Loucy (cell line): ENCODE measurements around the gene ABHD5.

ENCODE experiments used
- H2AFZ ChIP-seq: fragments of 200-600 bp; sonication (generic); 2 replicates; pipeline ENCODE4 v1.6.0; 2016; ENCODE audit warnings: antibody characterized with exemption, mild to moderate bottlenecking, low read length, moderate library complexity
- H3F3A ChIP-seq: fragments of 200-600 bp; 2 replicates; pipeline ENCODE4 v1.6.0; 2016; ENCODE audit warnings: antibody characterized with exemption, low read depth, mild to moderate bottlenecking
- H3K27me3 ChIP-seq: fragments of 200-600 bp; sonication (generic); 2 replicates; pipeline ENCODE4 v1.6.1; 2014; ENCODE audit warnings: low read length, mild to moderate bottlenecking; ENCODE audit not compliant: insufficient read depth, poor library complexity, severe bottlenecking
- H3K36me3 ChIP-seq: fragments of 200-600 bp; sonication (generic); 2 replicates; pipeline ENCODE4 v1.6.1; 2016; ENCODE audit warnings: low read length; ENCODE audit not compliant: insufficient read depth
- H3K4me1 ChIP-seq: fragments of 200-600 bp; sonication (generic); 2 replicates; pipeline ENCODE4 v1.5.1; 2014; ENCODE audit warnings: low read length, mild to moderate bottlenecking; ENCODE audit not compliant: insufficient read depth, poor library complexity, severe bottlenecking
- H3K4me2 ChIP-seq: fragments of 200-600 bp; sonication (generic); 2 replicates; pipeline ENCODE4 v1.6.0; 2014; ENCODE audit warnings: antibody characterized with exemption, low read length, low read depth, mild to moderate bottlenecking; ENCODE audit not compliant: poor library complexity, severe bottlenecking
- H3K4me3 ChIP-seq: fragments of 200-600 bp; sonication (generic); 2 replicates; pipeline ENCODE4 v1.5.1; 2014; ENCODE audit warnings: low read length, mild to moderate bottlenecking, mixed read lengths; ENCODE audit not compliant: poor library complexity, severe bottlenecking
- H3K79me2 ChIP-seq: fragments of 200-600 bp; sonication (generic); 2 replicates; pipeline ENCODE4 v1.6.1; 2014; ENCODE audit warnings: low read length; ENCODE audit not compliant: insufficient read depth
- H3K9ac ChIP-seq: fragments of 200-600 bp; sonication (generic); 2 replicates; pipeline ENCODE4 v1.6.0; 2014; ENCODE audit warnings: mild to moderate bottlenecking, low read depth, low read length, moderate library complexity; ENCODE audit not compliant: poor library complexity, severe bottlenecking
- H3K9me2 ChIP-seq: fragments of 200-600 bp; sonication (generic); replicated peaks from 2 replicates; pipeline ENCODE4 v1.6.1; 2016; ENCODE audit warnings: low read depth, low read length, mixed read lengths
- H3K9me3 ChIP-seq: fragments of 200-600 bp; sonication (generic); 2 replicates; pipeline ENCODE4 v1.6.1; 2014; ENCODE audit warnings: mild to moderate bottlenecking, antibody characterized with exemption, low read length, low read depth; ENCODE audit not compliant: insufficient read depth
- H4K20me1 ChIP-seq: fragments of 200-600 bp; sonication (generic); 2 replicates; pipeline ENCODE4 v1.6.0; 2014; ENCODE audit warnings: antibody characterized with exemption, low read length, mild to moderate bottlenecking; ENCODE audit not compliant: insufficient read depth, poor library complexity, severe bottlenecking
- EZH2phosphoT487 ChIP-seq: fragments of 200-600 bp; IDR thresholded peaks from 2 replicates; pipeline ENCODE4 v1.6.1; 2018; ENCODE audit warnings: antibody characterized with exemption, mild to moderate bottlenecking, moderate library complexity, borderline replicate concordance
- TF ChIP-seq, protein P1 (sequence below): fragments of 200-600 bp; sonication (generic); conservative IDR thresholded peaks from 2 replicates; pipeline ENCODE4 v1.5.1; 2014; ENCODE audit warnings: mild to moderate bottlenecking, antibody characterized with exemption, low read length

Gene ABHD5

DNA sequence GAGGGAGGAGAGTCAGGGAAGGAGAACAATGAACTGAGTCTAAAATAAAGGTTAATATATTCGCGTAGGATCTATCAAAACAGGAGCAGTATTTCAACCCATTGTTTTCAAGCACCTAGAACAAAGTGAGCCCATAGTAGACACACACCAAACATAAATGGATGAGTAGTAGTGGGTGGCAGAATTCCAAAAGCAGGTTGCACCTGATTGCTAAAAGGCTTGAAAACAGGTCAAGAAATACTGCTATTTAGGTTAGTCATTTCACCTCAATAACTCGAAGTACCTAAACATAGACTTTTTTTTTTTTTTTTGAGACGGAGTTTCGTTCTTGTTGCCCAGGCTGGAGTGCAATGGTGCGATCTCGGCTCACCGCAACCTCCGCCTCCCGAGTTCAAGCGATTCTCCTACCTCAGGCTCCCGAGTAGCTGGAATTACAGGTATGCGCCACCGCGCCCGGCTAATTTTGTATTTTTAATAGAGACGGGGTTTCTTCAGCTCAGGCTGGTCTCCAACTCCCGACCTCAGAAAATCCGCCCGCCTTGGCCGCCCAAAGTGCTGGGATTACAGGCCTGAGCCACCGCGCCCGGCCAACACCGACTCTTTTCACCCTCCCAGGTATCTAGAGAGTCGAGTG is 855 bp upstream of the ABHD5 start:
- Histone ChIP-seq H3K9me2 (no peaks in the 10 kb centered on the region), H3K27me3 (no peaks in the 10 kb centered on the region), H3F3A (no peaks in the 10 kb centered on the region; the same call in 1 of the 2 replicates), H3K4me2 (peak overlapping the region; percentile 80), H3K4me1 (peaks cover 36% of the 10 kb centered on the region), H3K36me3 (no peaks in the 10 kb centered on the region), H2AFZ (peak overlapping the region; percentile 96), H3K4me3 (peak overlapping the region; percentile 85), H3K9ac (peak overlapping the region; percentile 74), H4K20me1 (no peaks in the 10 kb centered on the region), H3K9me3 (no peaks in the 10 kb centered on the region), H3K79me2 (peaks cover 33% of the 10 kb centered on the region)
- TF ChIP-seq EZH2phosphoT487: no peak
- TF ChIP-seq, protein P1, sequence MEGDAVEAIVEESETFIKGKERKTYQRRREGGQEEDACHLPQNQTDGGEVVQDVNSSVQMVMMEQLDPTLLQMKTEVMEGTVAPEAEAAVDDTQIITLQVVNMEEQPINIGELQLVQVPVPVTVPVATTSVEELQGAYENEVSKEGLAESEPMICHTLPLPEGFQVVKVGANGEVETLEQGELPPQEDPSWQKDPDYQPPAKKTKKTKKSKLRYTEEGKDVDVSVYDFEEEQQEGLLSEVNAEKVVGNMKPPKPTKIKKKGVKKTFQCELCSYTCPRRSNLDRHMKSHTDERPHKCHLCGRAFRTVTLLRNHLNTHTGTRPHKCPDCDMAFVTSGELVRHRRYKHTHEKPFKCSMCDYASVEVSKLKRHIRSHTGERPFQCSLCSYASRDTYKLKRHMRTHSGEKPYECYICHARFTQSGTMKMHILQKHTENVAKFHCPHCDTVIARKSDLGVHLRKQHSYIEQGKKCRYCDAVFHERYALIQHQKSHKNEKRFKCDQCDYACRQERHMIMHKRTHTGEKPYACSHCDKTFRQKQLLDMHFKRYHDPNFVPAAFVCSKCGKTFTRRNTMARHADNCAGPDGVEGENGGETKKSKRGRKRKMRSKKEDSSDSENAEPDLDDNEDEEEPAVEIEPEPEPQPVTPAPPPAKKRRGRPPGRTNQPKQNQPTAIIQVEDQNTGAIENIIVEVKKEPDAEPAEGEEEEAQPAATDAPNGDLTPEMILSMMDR: no peak

DNA sequence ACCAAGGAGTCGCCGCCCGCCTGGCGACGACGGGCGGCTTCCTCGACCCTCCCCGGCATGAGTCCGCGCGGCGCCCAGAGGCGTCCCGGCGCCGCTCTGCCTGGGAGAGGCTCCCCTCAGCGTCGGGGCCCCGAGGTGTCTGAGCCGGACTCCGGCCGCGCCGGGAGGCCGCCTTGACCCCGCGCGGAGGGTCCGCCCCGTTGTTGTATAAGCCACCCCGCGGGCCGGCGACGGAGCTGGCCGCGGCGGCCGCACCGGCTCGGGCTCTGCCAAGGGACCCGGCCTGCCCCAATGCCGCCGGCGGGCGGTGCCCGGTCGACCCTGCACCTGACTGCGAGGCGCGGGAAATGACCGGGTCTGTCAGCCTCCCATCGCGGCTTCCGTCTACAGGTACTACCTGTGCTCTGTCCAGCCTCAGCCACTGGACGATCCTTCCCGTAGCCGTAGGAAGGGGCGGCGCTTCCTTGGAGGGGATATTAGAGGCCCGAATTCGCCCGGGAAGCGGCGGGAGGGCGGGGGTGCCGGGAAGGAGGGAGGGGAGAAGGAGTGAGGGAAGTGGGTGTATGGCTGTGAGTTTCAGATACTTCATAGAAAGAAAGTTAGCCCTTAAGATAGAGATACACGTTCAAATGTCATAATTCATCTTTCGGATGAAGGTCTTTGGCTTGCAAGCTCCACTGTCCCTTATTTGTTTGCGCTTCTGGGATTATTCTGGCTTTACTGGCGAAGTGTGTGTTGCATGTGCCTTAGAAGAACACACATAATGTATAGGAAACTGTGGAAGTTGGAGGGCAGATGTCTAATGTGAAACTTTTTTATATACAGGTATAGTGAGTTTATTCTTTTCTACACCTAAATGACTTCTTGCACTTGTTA is 620 bp downstream of the ABHD5 start:
- Histone ChIP-seq H3K4me3 (peak overlapping the region; percentile 85), H2AFZ (peak overlapping the region; percentile 78)

DNA sequence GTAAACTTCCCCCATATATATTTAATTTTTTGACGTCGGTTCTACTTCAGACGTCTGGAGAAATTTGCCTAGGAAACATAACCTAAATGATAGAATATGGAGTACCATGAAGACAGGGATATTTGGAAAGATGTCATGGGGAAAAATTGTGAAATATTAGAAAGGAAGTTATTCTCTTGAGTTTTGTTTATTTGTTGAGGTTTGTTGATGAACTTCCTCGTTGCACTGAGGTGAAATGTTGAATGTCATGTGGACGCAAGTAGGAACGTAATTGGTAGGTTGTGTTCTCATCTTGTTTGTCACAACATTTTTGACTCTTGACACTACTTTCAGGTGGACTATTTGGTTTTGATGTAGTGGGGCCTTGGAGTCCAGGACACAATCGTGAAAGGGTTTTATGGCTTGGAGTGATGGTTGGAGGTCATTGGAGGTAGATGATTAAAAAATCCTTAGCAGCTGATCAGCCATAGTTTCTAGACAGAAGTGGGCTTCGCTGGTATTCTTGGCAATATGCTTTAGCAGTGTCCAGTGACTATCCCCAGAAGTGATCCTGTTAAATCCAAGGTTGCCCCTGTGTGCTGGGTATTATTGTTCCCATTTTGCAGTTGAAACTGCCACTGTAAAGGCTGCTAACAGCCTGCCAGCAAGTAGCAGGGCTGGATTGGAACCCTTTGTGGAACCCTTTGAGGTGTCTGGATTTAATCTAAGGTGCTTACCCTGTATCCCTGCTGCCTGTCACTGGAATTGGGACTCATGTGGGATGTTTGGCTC is 1.5 kb downstream of the ABHD5 start:
- Histone ChIP-seq H3K79me2 (peaks cover 50% of the 10 kb centered on the region), H3F3A (no peaks in the 10 kb centered on the region), H3K9me3 (no peaks in the 10 kb centered on the region), H3K27me3 (no peaks in the 10 kb centered on the region), H2AFZ (peak overlapping the region; percentile 78; the same call in 1 of the 2 replicates), H3K36me3 (no peaks in the 10 kb centered on the region), H4K20me1 (no peaks in the 10 kb centered on the region), H3K9ac (peak overlapping the region; percentile 74), H3K4me3 (peak overlapping the region; percentile 85), H3K9me2 (no peaks in the 10 kb centered on the region), H3K4me2 (peak overlapping the region; percentile 82), H3K4me1 (peaks cover 56% of the 10 kb centered on the region)
- no peak for TF ChIP-seq EZH2phosphoT487
- TF ChIP-seq, protein P1: no peak

More for the DNA sequence above, 620 bp downstream of the ABHD5 start:
- Histone ChIP-seq H3K36me3 (no peaks in the 10 kb centered on the region), H3K9me3 (no peaks in the 10 kb centered on the region), H3K27me3 (no peaks in the 10 kb centered on the region), H3K4me2 (peak overlapping the region; percentile 82), H3F3A (no peaks in the 10 kb centered on the region), H3K9me2 (no peaks in the 10 kb centered on the region), H4K20me1 (no peaks in the 10 kb centered on the region), H3K4me1 (peaks cover 49% of the 10 kb centered on the region), H3K79me2 (peaks cover 42% of the 10 kb centered on the region), H3K9ac (peak overlapping the region; percentile 74)
- no peak for TF ChIP-seq EZH2phosphoT487
- TF ChIP-seq, protein P1: no peak
